Testis (tissue), 3 donors: ENCODE measurements around the gene CBARP. TPM values are rescaled to one million over a fixed set of nuclear protein-coding genes. Genes with fewer than 3 reads are reported as not detected.
A peak's percentile ranks its signal among the peaks of the same experiment; 100 is the strongest.

ENCODE experiments used
- DNase-seq: peaks from one replicate; pipeline ENCODE4 v3.0.0-alpha.2; 2019
- H3K27ac ChIP-seq, 2 donors: fragments of 200-600 bp; sonication (generic); one replicate each; pipeline ENCODE4 v1.5.1; 2019
- H3K27me3 ChIP-seq: fragments of 200-600 bp; sonication (generic); one replicate; pipeline ENCODE4 v1.5.1; 2019
- H3K36me3 ChIP-seq: fragments of 200-600 bp; sonication (generic); one replicate; pipeline ENCODE4 v1.5.1; 2017; ENCODE audit warnings: low read depth; ENCODE audit errors: missing control alignments
- H3K4me1 ChIP-seq: fragments of 200-600 bp; sonication (generic); one replicate; pipeline ENCODE4 v1.5.1; 2019
- H3K4me3 ChIP-seq, 2 donors: fragments of 200-600 bp; sonication (generic); one replicate each; pipeline ENCODE4 v1.5.1; 2017 to 2019
- H3K9me3 ChIP-seq: fragments of 200-600 bp; sonication (generic); one replicate; pipeline ENCODE4 v1.5.1; 2017
- POLR2A ChIP-seq: fragments of 450-650 bp; IDR thresholded peaks from one replicate; pipeline ENCODE4 v1.6.1; 2017; ENCODE audit warnings: antibody characterized with exemption, mild to moderate bottlenecking, moderate library complexity
- WGBS, 2 donors: methylation state at CpG; one replicate each; pipeline ENCODE4 v1.1.5; 2018; 5-methylcytosine and 5-hydroxymethylcytosine counted together
- intact Hi-C: fragments of 100-400 bp; cut with DNase I; formaldehyde crosslinking; loops from one replicate; pipeline ENCODE4 v1.15.1; 2023; ENCODE audit warnings: low total_unique reads
- polyA plus RNA-seq: library from polyadenylated mRNA; stranded (reverse); fragments of 350-450 nt; fragmentation: Illumina TruSeq; extraction: RNeasy Lipid Tissue Mini Kit (QIAGEN cat#74804); gene quantifications from one replicate; pipeline ENCODE4 v1.2.3, GENCODE V29; 2014; ENCODE audit warnings: low read depth, low replicate concordance; ENCODE audit not compliant: insufficient read depth
- total RNA-seq, 2 donors: library from RNA; depleted of rRNA; stranded (reverse); fragments of >200 nt; gene quantifications; one replicate each; pipeline ENCODE4 v1.2.3, GENCODE V29; 2016
- TF ChIP-seq, protein P1 (sequence below), 3 experiments: fragments of 450-650 bp in 2 of 3; fragments of 200-600 bp in 1 of 3; sonication (generic) in 1 of 3; IDR thresholded peaks; one replicate each; pipeline ENCODE4 v1.5.1; 2016 to 2019; ENCODE audit warnings: antibody characterized with exemption in 3 of 3, mild to moderate bottlenecking in 2 of 3, moderate library complexity in 1 of 3

Gene CBARP
- total and polyA plus RNA-seq, 3 donors from 2014 or later, result 1.5 to 6.6 (median 5.2) TPM

DNA sequence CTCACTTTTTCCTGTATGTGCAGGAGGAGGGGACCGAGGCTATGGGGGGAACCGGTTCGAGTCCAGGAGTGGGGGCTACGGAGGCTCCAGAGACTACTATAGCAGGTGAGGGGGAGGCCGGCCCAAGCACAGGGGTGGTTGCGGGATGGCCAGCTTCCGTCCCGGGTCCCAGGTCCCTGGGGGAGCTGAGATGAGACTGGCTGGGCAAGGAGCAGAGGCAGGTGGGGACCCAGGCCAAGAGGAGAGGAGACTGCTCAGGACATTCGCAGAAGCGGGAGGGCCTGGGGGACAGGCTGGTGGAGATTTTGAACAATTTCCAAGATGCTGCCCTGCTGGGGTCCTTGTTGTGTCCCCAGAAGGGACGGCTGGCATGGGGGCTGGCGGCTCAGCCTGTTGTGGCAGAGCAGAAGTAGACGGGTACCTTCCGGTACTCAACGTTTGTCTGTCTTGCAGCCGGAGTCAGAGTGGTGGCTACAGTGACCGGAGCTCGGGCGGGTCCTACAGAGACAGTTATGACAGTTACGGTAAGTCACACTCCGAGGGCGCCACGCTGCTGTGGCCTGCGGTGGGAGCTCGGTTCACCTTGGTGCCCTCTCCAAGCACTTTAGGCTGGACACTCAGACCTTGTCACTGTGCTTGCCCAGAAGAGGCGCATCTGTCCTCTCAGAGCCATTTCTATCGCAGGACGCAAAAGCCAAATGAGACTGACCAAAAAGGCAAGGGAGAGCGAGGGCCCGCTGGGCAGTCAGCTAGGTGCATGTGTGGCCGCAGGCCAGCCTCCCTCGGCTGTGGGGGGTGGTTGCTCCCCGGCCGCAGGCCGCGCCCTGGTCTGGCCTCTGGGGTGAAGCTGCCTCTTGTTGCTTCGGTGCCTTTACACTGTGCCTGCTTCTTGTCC is 34.0 kb upstream of the CBARP start:
- peak overlapping the region in 1 of 2 donors; percentile 100 for H3K27ac ChIP-seq
- no peak overlapping the region for H3K4me3 ChIP-seq
- 60 to 75% methylated on average over 20 to 37 of the region's 37 CpGs for WGBS, 2 donors
- no peaks in the 10 kb centered on the region for H3K27me3 ChIP-seq
- peaks cover 78% of the 10 kb centered on the region for H3K4me1 ChIP-seq
- intact Hi-C loops, result no loop called here
- TF ChIP-seq, protein P1, sequence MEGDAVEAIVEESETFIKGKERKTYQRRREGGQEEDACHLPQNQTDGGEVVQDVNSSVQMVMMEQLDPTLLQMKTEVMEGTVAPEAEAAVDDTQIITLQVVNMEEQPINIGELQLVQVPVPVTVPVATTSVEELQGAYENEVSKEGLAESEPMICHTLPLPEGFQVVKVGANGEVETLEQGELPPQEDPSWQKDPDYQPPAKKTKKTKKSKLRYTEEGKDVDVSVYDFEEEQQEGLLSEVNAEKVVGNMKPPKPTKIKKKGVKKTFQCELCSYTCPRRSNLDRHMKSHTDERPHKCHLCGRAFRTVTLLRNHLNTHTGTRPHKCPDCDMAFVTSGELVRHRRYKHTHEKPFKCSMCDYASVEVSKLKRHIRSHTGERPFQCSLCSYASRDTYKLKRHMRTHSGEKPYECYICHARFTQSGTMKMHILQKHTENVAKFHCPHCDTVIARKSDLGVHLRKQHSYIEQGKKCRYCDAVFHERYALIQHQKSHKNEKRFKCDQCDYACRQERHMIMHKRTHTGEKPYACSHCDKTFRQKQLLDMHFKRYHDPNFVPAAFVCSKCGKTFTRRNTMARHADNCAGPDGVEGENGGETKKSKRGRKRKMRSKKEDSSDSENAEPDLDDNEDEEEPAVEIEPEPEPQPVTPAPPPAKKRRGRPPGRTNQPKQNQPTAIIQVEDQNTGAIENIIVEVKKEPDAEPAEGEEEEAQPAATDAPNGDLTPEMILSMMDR (IDR thresholded peaks at IDR 0.05), result no peak
- no peak for TF ChIP-seq POLR2A
- H3K9me3 ChIP-seq, result no peaks in the 10 kb centered on the region
- no peak for DNase-seq
- H3K36me3 ChIP-seq, result no peaks in the 10 kb centered on the region

DNA sequence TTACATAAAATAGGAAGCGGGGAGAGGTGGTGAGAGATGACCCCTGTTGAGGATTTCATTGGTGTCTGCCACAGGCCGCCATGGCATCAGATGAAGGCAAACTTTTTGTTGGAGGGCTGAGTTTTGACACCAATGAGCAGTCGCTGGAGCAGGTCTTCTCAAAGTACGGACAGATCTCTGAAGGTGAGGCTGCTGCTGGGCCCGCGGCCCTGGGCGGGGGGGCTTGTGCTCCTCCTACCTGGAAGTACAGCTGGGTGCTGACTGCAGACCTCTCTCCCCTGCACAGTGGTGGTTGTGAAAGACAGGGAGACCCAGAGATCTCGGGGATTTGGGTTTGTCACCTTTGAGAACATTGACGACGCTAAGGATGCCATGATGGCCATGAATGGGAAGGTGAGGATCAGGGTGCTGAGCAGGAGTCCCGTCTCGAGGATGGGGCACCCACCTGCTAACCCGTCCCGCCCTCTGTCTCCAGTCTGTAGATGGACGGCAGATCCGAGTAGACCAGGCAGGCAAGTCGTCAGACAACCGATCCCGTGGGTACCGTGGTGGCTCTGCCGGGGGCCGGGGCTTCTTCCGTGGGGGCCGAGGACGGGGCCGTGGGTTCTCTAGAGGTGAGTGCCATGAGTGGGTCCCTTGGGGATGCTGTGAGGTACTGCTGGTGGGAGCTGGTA is 33.2 kb upstream of the CBARP start:
- 55 to 58% methylated on average over 19 to 26 of the region's 26 CpGs for WGBS, 2 donors
- intact Hi-C loops, result no loop called here
- no peak for DNase-seq
- TF ChIP-seq, protein P1 (IDR thresholded peaks at IDR 0.05), result no peak
- no peak for TF ChIP-seq POLR2A
- Histone ChIP-seq H3K36me3 (no peaks in the 10 kb centered on the region), H3K9me3 (no peaks in the 10 kb centered on the region), H3K4me3 (peak overlapping the region in 1 of 2 donors; percentile 73), H3K27me3 (no peaks in the 10 kb centered on the region), H3K4me1 (peaks cover 77% of the 10 kb centered on the region), H3K27ac (peak overlapping the region in 1 of 2 donors; percentile 100)

GRCh38 chr19:1270213-1270853 is 32.5 kb upstream of the CBARP start:
- Histone ChIP-seq H3K4me3 (peak overlapping the region; percentile 73 to 99), H3K27ac (peak overlapping the region; percentile 87 to 100), H3K9me3 (no peaks in the 10 kb centered on the region), H3K27me3 (no peaks in the 10 kb centered on the region), H3K36me3 (no peaks in the 10 kb centered on the region), H3K4me1 (peaks cover 84% of the 10 kb centered on the region)
- TF ChIP-seq, protein P1 (IDR thresholded peaks at IDR 0.05), result no peak
- TF ChIP-seq POLR2A, result no peak
- WGBS, 2 donors, result 19 to 24% methylated on average over 6 to 8 of the region's 8 CpGs
- intact Hi-C loops, result no loop called here
- no peak for DNase-seq

DNA sequence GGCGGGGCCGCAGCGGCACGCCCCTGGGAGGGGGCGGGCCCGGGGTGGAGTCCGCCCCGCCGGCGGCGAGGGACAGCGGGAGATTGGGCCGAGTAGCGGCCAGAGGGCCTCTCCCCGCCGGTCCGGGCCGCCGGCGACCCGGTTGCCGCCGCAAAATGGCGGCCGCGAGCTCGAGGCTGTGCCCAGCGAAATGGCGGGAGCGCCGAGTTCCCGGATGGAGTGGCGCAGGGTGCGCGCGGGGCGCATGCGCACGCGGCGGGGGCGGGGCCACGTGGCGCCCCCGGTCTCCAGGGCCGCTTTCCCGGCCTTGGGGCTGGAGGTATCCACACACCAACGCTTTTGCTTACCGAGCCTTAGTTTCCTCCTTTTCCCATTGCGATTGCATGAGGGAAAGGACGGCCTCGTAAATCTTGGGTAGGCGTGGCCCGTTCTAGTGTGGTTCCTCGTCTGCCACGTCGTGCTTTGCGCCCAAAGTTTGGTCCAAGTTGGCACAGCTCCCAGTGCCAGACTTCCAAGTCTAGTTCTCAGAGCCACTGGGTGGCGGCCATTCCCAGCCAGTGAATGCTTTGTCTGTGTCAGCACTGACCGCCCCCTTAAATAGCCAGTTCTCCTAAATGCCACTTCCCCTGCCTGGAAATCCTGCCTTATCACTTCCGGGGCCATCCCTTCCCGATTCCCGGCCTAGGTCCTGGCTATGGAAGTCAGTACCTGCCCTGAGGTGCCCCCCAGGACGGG is 31.8 kb upstream of the CBARP start:
- peaks cover 84% of the 10 kb centered on the region for H3K4me1 ChIP-seq
- WGBS, 2 donors, result 0% methylated on average over 33 of the region's 64 CpGs; no CpG with 5 or more reads in 1 of the 2 donors
- H3K36me3 ChIP-seq, result no peaks in the 10 kb centered on the region
- intact Hi-C loops, result no loop called here
- H3K4me3 ChIP-seq, result peak overlapping the region; percentile 73 to 99
- peak; percentile 84 for DNase-seq
- peak overlapping the region; percentile 87 to 100 for H3K27ac ChIP-seq
- TF ChIP-seq, protein P1 (IDR thresholded peaks at IDR 0.05), result no peak
- no peak for TF ChIP-seq POLR2A
- no peaks in the 10 kb centered on the region for H3K27me3 ChIP-seq
- no peaks in the 10 kb centered on the region for H3K9me3 ChIP-seq
